GM12874 (cell line): ENCODE results near the gene LRRC58.

Source experiments
- TF ChIP-seq, protein P1 (sequence below): IDR thresholded peaks from 2 replicates; pipeline ENCODE4 v1.5.1; 2011; ENCODE audit warnings: low read depth, mild to moderate bottlenecking, control low read depth, low read length, moderate library complexity; ENCODE audit not compliant: insufficient read depth

The LRRC58 gene

DNA sequence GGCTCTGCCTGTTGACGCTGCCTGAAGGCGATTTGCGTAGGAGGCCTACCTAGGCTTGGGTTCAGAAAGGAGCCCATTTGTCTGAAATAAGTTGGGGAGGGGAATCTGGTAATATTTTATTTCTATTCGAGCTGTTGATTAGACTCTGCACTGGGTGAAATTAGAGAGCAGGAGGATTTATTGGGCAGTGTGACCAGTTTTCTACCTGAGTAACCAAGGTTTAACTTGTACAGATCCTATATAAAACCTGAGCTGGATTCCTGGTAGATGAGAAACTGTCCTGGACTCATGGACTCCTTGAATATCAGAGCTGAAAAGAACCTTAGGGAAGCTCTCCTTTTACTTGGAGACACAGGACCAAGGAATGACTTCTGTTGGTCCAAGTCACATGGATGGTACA, 44.5 kb downstream of the LRRC58 start:
- TF ChIP-seq, protein P1, sequence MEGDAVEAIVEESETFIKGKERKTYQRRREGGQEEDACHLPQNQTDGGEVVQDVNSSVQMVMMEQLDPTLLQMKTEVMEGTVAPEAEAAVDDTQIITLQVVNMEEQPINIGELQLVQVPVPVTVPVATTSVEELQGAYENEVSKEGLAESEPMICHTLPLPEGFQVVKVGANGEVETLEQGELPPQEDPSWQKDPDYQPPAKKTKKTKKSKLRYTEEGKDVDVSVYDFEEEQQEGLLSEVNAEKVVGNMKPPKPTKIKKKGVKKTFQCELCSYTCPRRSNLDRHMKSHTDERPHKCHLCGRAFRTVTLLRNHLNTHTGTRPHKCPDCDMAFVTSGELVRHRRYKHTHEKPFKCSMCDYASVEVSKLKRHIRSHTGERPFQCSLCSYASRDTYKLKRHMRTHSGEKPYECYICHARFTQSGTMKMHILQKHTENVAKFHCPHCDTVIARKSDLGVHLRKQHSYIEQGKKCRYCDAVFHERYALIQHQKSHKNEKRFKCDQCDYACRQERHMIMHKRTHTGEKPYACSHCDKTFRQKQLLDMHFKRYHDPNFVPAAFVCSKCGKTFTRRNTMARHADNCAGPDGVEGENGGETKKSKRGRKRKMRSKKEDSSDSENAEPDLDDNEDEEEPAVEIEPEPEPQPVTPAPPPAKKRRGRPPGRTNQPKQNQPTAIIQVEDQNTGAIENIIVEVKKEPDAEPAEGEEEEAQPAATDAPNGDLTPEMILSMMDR: no peak

DNA sequence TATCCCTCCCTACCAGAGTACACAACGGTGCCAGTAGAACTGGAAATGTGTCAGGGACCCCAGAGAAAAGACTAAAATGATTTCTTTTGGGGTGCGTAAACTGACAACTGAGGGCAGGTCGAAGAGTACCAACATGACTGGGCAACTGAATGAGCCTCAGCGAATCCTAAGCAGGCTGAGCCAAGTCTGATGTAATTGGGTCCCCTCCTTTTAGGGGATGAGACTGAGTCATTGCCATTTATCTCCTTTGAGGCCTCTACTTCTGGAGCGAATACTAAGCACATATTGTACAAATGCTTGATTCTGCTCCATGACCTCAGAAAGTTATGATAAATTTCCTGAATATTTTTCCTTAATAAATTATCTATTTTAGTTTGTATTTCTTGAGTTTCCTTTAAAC, 46.8 kb downstream of the LRRC58 start:
- TF ChIP-seq, protein P1: no peak

DNA sequence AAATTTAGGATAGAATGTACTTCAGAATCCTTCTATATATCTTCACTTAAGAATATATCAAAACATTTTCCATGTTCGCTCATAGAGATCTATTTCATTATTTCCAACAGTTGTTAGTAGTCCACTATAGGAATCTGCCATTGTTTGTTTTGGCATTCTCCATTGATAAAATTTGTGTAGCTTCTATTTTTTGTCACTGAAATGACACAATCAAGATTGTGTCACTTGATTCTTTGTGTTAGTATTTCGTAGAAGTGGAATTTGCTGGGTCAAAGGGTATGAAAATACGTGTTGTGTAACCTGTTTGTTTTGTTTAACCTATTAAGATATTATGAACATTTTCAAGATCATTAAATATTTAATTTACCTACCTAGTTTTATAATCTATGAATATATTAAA, 48.2 kb downstream of the LRRC58 start:
- TF ChIP-seq, protein P1: no peak

DNA sequence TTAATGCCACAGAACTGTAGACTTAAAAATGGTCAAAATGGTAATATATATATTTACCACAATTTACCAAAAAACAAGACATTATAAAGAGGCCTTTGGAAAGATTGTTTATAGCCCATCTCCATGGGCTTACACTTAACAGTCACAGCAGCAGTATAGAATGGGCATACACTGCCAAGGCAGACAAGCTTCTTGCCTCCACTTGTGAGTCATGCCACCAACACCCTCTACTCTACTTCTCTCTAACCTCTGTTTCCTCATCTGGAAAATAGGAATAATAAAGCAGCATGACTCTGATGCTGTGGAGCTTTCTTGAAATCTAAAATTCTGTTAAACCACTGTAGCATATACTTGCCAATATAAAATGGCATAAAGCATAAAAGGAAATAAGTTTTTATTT, 49.8 kb downstream of the LRRC58 start:
- TF ChIP-seq, protein P1: no peak

DNA sequence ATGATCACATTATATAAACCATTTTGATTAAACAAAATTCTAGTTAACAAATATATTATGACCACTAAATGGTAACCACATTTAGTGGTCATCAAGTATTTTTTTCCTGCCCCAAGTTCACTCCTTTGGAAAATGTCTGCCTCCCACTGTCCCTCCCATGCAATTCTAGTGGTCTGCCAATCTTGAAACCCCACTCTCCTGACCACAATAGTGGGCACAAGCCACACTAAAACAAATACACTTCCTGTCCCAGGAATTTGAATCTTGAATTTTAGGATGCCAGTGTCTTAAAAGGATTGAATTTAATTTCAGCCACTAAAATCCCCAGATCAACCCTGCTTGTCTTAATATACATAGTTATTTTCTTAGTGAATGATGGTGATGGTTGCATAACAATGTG, 50.2 kb downstream of the LRRC58 start:
- TF ChIP-seq, protein P1: no peak

DNA sequence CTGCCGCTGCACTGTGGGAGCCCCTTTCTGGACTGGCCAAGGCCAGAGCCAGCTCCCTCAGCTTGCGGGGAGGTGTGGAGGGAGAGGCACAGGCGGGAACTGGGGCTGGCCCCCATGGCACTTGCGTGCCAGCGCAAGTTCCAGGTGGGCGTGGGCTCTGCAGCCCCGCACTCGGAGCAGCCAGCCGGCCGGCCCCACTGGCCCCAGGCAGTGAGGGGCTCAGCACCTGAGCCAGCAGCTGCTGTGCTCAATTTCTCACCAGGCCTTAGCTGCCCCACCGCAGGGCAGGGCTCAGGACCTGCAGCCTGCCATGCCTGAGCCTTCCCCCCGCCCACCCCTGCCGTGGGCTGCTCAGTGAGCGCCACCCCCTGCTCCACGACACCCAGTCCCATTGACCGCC, 59.5 kb downstream of the LRRC58 start:
- TF ChIP-seq, protein P1: no peak

DNA sequence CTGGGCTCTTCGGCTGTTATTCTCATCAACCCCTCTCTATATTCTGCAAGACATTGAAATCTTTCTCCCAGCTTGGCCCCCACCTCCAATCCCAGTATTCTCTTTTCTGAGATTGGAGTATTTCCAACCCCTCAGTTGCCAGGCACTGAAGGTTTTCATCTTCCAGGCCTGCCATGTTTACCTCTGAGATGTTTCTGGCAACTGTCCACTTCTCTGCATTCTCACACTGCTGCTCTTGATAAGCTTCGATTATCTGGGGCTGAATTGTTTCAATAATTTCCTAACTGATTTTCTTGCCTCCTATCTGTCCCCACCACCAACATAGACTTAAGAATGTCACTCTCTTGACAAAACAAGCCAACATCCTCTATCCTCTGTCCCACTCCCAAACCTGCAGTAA, 62.7 kb downstream of the LRRC58 start:
- TF ChIP-seq, protein P1: no peak

DNA sequence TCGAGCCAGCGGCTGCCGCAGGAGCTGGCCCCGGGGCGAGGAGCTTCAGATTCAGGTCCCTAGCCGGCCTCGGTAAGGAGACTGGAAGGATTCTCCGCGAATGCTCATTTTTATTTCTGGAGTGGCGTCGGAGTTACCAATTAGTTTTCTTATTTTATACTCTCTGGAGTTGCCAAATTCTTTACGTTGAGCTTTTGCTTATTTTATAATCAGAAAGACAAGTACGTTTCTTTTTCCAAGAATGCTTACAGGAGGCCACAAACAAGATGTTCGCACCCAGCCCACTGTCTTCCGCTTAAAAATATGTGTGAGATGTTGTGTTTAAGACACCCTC, 63.7 kb downstream of the LRRC58 start:
- TF ChIP-seq, protein P1: no peak
